ENCODE results near the gene ITGBL1.

The ITGBL1 gene

GRCh38 chr13:101429733-101430132, 22.7 kb upstream of the ITGBL1 start:
- TF ChIP-seq, protein P1, sequence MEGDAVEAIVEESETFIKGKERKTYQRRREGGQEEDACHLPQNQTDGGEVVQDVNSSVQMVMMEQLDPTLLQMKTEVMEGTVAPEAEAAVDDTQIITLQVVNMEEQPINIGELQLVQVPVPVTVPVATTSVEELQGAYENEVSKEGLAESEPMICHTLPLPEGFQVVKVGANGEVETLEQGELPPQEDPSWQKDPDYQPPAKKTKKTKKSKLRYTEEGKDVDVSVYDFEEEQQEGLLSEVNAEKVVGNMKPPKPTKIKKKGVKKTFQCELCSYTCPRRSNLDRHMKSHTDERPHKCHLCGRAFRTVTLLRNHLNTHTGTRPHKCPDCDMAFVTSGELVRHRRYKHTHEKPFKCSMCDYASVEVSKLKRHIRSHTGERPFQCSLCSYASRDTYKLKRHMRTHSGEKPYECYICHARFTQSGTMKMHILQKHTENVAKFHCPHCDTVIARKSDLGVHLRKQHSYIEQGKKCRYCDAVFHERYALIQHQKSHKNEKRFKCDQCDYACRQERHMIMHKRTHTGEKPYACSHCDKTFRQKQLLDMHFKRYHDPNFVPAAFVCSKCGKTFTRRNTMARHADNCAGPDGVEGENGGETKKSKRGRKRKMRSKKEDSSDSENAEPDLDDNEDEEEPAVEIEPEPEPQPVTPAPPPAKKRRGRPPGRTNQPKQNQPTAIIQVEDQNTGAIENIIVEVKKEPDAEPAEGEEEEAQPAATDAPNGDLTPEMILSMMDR (IDR thresholded peaks at IDR 0.05; ENCODE audit: extremely low read depth, missing control alignments) = no peak
- DNase-seq (ENCODE audit: low spot score) = no peak

GRCh38 chr13:101433895-101434294, 18.6 kb upstream of the ITGBL1 start:
- no peak for DNase-seq (ENCODE audit: low spot score)

DNA sequence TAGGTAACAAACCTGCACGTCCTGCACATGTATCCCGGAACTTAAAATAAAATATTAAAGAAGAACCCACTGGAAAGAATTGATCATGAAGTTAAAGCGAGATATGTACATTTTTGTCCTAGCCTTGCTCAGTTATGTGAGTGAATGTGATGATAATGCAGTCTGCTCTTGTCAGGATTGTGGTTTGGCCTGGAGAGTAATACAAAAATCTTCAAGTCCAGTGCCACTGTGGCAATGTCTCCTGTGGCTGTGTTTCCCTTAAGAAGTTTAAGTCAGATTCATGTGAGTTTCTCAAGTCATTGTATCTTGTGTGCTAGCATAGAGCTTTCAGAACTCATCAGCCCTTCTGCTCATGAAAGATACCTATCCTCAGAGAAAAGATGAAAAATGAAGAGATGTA, 18.0 kb upstream of the ITGBL1 start:
- TF ChIP-seq, protein P1 (IDR thresholded peaks at IDR 0.05; ENCODE audit: extremely low read depth, missing control alignments) = no peak
- no peak for DNase-seq (ENCODE audit: low spot score)

More at GRCh38 chr13:101433895-101434294, 18.6 kb upstream of the ITGBL1 start:
- TF ChIP-seq, protein P1 (IDR thresholded peaks at IDR 0.05; ENCODE audit: extremely low read depth, missing control alignments) = no peak

GRCh38 chr13:101447852-101448251, 4.6 kb upstream of the ITGBL1 start:
- TF ChIP-seq, protein P1 (IDR thresholded peaks at IDR 0.05; ENCODE audit: extremely low read depth, missing control alignments) = no peak
- no peak for DNase-seq (ENCODE audit: low spot score)

DNA sequence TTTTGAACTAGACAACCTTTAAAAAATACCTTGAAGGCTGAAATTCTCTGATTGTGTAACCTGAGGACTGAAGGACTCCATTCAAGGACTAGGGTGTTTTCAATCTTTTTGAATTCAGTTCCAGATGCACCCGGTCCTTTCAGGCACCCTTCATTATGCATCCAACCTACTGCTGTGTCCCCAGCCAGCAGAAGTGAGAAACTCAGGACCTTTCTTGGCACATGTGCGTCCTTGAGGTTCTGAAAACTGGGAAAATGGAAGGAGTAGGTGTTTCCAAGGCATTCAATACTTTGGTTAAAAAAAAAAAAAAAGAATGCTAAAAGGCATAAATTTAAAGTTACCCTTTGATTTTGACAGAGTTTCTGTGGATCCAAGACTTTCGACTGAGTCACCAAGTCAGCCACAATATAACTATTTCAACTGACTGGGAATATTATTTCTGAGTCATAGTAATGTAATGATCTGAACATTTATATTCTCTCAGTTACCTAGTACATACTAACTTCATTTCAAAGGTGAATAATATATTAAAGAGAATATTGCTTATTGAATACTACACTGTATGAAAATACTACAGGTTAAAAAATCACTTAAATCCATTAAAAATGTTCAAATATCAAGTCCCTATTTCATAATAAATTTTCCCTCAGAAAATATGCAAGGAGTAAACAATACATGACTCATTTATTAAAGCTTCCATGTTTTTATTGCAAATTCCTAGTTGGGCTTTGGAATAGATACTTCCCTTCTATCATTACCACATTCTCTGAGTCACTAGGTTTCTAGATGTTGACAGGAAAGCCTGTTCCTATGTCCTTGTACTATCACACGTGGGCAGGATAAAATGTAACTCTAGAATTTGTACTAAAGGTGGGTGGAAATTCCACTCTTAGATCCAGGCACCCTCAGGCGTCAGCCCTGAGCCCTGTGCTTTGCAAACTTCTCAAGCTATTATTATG, 2.4 kb upstream of the ITGBL1 start:
- DNase-seq (ENCODE audit: low spot score) = no peak
- TF ChIP-seq, protein P1 (IDR thresholded peaks at IDR 0.05; ENCODE audit: extremely low read depth, missing control alignments) = no peak

- DNase-seq (ENCODE audit: low spot score) = no peak
- TF ChIP-seq, protein P1 (IDR thresholded peaks at IDR 0.05; ENCODE audit: extremely low read depth, missing control alignments) = no peak
Observed at GRCh38 chr13:101450749-101451130, 1.7 kb upstream of the ITGBL1 start.

- TF ChIP-seq, protein P1 (IDR thresholded peaks at IDR 0.05; ENCODE audit: extremely low read depth, missing control alignments) = no peak
Observed at GRCh38 chr13:101451641-101452040, 834 bp upstream of the ITGBL1 start.

More at GRCh38 chr13:101451641-101452040, 834 bp upstream of the ITGBL1 start:
- DNase-seq (ENCODE audit: low spot score) = no peak

All from GM20000 (cell line).